NOMO-1 treated with DMSO at 0.1 percent for 48 hours (cell line): ENCODE results near the gene MIEF1.

Experiments
- DNase-seq: peaks from one replicate; lab custom pipeline; 2025; ENCODE audit not compliant: unreplicated experiment; lab: John Stamatoyannopoulos, UW

MIEF1 gene

DNA sequence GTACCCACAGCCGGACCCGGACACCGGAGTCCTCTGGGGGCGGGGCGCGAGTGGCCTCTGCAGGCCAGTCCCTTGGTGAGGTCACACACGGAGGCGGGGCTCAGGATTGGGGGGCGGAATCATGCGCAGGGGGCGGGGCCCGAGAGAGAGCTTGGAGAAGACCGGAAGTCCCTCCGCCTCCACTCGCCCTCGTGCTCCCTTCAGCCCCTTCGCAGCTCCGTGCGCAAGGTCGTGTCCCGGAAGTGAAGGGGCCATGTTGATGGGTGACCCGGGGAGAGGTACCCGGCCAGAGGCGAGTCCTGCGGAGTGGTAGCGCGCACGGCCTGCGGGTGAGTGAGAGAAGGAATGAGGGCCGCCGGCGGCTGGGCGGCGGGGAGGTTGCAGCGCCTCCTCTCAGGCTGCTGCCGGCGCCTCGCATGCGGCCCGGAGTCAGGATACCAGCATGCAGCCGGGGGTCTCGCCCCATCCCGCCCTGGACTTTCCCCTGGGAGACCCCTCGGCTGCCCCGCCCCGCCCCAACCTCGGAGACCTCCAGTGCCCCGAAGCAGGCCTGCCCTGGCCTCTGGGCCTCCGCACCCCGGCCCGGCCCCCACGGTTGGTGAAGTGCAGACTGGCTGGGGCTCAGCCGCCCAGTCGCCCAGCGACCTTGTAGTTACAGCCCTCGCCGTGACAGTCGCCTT lies at the start of gene MIEF1:
Gene MIEF1 (plus strand): TSS at position 182 of the 680 bp plus-strand sequence. CDS start 9,005 bp downstream, outside the sequence.
- DNase-seq, result peak; percentile 92

GRCh38 chr22:39452740-39453040 lies 49.4 kb upstream of the MIEF1 start:
- no peak for DNase-seq

DNA sequence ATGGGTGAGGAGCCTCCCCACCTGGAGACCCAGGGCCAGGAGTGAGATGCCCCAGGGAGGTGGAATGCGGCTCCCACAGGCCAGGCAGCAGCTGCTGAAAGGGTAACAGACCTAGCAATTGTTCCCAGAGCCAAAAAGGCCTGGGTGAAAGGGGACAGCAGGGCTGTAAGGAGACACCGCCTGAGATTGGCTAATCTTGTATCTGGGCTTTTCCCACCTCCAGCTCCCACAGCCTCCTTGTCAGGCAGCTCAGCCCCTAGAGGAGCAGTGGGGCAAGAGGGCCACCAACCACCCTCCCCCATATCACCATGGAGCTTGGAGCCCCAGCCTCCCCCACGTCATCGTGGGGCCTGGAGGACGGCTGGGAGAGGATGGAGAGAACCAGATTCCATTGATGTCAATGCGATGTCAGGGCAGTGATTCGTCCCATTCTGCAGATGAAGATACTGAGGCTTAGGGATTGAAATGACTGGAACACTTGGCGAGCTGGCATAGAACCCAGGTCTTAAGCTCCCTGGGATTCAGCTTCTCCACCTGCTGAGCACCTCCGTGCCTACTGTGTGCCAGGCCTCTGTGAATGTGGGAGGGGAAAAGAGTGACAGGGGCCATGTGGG lies 48.2 kb upstream of the MIEF1 start:
- no peak for DNase-seq

DNA sequence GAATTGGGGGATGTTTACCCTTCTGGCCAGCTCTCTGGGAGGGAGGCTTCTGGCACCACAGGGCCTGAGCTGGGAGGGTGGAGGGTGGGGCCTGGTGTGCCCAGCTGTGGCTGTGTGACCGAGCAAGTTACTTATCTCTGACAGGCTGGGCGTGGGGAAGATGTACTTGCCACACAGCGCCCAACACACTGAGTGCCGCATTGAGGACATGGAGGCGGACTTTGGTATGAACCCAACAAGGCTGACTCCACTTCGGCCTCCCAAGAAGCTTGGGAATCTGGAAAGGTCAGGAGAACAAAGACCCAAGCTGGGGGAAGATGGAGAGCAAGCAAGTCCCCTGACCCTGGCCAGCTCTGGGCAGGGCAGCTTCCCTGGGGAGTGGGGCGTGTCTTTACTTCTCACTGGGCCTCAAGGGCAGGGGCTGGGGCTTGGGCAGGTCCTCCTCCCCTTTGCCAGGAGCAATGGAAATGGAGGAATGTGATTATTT lies 47.7 kb upstream of the MIEF1 start:
- no peak for DNase-seq

DNA sequence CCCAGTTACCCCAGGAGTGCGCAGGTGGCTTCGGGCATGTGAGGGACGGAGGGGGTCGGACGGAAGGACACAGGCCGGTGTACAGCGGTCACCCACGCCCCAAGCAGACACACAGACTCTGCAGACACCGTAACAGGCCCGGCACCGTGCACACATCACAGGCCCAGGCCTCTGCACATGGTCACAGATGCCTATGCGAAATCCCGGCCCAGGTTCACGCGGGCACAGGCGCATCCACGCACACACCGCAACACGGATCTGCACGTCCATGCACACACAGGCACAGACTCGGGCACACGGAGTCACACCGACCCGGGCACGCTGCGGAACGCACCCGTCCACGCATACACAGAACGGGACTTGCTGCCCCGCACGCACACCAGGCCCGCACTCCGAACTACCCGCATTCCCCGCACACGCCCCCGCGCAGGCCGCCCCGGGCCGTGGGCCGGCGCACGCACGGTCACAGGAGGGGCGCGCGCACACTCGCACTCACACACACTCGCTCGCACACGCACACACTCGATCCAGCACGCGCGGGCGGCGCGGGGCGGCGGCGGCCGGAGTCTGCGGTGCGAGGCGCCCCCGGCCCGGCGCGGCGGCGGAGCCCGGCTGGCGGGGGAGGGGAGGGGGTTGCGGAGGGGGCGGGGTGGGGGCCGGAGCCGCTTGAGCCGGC lies 45.4 kb upstream of the MIEF1 start, which contains the start of gene MGAT3:
Gene MGAT3 (plus strand): TSS at position 491 of the 676 bp plus-strand sequence. CDS start 30,336 bp downstream, outside the sequence.
- no peak for DNase-seq

- DNase-seq, result no peak
Measured at GRCh38 chr22:39457198-39457555, 44.9 kb upstream of the MIEF1 start.

DNA sequence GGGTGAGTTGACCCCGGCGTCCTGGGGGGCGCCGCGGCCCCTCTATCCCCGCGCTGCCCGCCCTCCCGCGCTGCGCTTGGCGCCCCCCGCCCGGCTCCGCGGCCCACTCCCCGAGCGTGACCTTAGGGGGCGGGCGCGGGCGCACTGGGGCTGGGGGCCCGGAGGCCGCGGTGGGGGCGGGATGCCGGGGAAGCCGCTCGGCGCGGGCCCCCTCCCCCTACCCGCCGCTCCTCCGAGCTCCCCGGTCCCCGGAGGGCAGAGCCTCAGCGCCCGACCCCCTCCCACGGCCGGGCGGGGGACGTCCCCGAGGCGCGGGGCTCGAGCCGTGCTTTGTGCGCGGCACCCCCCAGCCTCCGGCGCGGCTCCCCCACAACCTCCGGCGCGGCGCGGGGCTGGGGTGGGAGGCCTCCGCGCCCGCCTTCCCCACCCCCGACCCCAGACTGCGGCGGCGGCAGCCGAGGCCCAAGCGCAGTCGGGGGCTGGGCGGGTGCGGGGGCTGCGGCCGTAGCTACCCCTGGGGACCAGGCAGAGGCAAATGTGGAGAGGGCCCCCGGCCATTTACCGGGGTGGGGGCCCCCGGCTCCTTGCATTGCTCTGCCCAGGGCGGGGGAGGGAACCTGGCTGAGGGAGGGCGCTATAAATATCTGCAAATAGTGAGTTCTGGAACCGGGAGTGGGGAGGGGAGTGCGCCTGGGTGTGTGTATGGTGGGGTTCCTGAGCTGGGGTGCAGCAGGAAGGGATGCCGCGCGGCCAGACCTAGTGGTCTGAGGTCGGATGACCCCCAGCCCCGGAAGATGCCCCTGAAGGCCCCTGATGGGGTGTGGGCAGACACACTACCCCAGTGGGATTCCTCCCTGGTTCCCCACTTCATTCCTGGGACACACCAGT lies 44.3 kb upstream of the MIEF1 start:
- DNase-seq, result no peak

- DNase-seq, result no peak
Measured at GRCh38 chr22:39458444-39459083, 43.5 kb upstream of the MIEF1 start.

GRCh38 chr22:39459681-39460080 lies 42.4 kb upstream of the MIEF1 start:
- DNase-seq, result no peak

DNA sequence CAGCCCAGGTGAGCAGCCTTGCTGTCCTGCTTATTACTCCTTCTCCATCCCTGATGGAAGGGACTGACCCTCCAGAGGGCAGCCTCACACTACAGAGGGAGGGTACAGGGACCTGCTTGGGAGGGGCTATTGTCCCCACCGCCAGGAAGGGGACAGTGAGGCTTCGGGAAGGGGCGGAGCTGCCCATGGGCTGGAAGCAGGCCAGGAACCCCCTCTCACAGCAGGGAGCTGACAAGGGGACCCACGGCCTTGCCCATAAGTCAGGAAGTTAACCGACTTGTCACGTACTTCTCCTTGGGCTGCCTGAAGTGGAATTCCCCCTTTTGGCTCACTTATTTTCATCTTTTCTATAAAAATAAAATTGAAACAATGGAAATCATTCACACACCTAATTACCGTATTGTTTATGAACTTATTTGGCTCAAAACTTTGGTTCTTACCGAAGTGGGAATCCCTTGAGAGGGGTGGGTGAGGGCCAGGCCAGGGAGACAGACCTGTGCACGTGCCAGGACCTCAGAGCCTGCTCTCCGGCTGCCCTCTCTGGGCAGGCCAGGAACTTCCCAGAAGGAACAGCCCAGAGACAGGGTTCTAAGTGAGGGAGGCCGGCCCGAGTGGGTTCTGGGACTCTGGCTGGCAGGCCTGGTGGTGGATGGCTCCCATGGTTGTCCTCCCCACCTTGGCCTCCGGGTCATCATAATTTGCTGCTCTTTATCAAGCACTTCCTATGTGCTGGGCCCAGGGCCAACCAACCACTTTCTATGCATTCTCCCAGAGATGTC lies 39.5 kb upstream of the MIEF1 start:
- no peak for DNase-seq

DNA sequence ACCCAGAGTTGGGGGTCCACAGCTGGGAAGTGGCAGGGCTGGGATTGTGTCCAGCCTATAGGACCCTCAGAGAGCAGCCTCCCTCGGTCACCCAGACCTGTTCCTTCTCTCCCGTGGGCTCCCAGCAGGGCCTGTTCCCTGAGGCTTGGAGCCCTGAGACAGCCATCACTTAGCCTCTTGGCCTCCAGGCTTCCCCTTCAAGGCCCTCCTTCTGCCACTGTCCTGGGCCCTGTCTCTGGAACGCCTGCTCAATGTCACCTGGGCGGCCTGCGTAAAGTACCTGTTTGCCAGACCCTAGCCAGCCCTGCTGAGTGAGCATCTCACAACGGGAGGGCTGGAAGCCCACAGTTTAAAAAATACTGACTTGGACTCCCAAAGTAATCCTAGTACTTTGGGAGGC lies 38.8 kb upstream of the MIEF1 start:
- DNase-seq, result no peak

DNA sequence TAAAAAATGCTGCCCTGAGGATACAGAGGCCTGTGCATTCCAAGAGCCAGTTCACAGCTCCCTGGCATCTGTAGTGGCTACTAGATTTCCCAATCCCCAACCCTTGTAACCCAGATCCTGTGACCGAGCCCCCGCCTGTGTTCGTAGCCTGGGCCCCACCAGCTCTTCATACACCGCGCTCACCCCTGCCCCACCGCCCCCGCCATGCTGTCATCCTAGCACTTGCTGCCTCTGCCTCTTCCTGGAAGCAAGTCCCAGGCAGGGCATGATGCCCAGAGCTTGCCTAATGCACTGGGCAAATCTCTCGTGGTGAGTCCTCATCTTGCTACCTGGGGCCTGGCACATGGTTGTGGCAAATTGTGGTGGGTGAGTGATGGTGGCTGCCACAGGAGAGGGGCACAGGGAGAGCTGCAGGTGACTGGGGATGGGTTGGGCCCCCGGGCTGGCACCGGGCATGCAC lies 38.1 kb upstream of the MIEF1 start:
- DNase-seq, result no peak

- no peak for DNase-seq
Measured at GRCh38 chr22:39466228-39467006, 35.7 kb upstream of the MIEF1 start.

DNA sequence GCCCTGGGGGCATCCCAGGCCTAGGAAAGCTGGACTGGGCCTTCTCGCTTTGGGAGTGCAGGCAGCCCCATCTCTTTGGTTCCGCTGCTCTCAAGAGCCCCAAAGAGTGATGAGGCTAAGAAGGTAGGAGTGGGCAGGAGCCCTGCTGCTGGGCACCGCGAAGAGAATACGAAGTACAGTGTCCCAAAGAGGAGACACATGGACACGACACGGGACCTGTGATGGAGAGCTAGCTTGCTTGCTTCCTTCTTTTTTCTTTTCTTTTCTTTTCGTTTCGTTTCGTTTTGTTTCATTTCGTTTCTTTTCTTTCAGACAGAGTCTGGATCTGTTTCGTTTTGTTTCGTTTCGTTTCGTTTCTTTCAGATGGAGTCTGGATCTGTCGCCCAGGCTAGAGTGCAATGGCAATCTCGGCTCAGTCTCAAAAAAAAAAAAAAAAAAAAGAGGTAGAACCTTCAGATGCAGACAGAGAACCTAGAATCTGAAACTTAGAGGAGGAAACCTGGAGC lies 34.6 kb upstream of the MIEF1 start:
- DNase-seq, result no peak

GRCh38 chr22:39468487-39469325 lies 33.4 kb upstream of the MIEF1 start:
- no peak for DNase-seq

DNA sequence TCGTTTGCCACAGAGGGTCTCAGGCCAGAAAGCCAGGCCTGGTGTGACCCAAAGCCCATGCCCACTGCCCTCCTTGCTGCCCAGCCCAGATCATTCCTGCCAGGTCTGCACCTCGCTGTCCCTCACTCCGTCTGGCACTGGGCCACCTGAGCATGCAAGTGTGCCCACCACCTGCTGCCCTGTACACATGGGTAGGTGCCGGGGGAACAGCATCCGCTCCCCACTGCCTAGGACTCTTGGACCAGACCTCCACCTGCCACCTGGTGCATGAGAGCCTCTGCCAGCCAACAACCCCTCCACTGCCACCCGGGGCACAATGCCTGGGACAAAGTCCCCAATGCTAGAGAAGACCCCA lies 32.8 kb upstream of the MIEF1 start:
- DNase-seq, result no peak

DNA sequence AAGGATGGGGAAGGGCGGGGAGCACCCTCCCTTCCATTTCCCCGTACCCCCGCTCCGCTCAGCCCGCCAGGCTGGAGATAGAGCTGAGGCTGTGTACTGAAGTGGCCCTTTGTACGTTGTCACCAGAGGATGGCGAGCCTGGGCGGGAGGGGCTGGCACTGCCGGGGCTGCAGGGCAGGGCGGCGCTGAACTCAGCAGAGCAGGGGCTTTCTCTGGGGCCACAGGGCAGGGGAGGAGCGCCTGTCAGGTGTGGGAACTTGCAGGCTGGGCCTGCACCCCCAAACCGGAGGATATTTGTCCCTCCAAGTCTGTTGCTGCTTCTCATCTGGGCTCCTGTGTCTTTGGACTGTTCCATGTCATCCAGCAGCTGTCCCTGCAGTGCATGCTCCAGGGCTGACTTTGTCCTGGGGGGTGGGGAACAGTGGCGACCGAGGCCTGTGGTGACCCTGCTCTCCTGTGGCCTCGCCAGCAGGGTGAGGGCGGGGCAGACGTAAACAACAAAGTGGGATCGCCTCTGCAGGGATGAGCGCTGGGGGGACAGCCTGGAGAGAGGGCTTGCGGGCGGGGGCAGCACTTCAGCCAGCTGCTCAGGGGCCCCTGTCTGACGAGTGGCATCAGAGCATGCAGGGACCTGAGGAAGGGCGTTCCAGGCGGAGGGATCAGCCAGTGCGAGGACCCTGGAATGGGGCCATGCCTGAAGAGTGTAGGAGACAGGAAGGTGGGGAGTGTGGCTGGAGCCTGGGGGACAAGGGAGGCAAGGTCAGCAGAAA lies 32.2 kb upstream of the MIEF1 start:
- DNase-seq, result no peak
